Activated CD8-positive, alpha-beta memory T cell treated with anti-CD3 and anti-CD28 coated beads, Interleukin-2, amount 10 ng/mL, durations not matched to agents 7 days and 5 days (primary cell): ENCODE data around the gene DIP2B. TPM values are rescaled to one million over a fixed set of nuclear protein-coding genes. Genes with fewer than 3 reads are reported as not detected.

ENCODE experiments used
- ATAC-seq: fragments of 150-1000 bp; cut with Tn5 transposase; one replicate; pipeline ENCODE4 v1.10.0; 2021; ENCODE audit warnings: moderate library complexity
- CTCF ChIA-PET: fragments of 350-600 bp; sonication (Branson Sonifier 250); formaldehyde crosslinking; loops from one replicate; lab custom pipeline; 2021; ENCODE audit warnings: antibody characterized with exemption; lab: Charles Lee
- DNase-seq: peaks from one replicate; pipeline ENCODE4 v3.0.0-alpha.2; 2020
- H3K27ac Mint-ChIP-seq: one replicate; pipeline ENCODE4 v1.8.0; 2021; ENCODE audit warnings: mild to moderate bottlenecking, mixed read lengths
- H3K27me3 Mint-ChIP-seq: one replicate; pipeline ENCODE4 v1.8.0; 2021; ENCODE audit warnings: mixed read lengths
- H3K36me3 Mint-ChIP-seq: one replicate; pipeline ENCODE4 v1.8.0; 2021; ENCODE audit warnings: mild to moderate bottlenecking, mixed read lengths
- H3K4me1 Mint-ChIP-seq: one replicate; pipeline ENCODE4 v1.8.0; 2021; ENCODE audit warnings: mixed read lengths
- H3K4me3 Mint-ChIP-seq: one replicate; pipeline ENCODE4 v1.8.0; 2021; ENCODE audit warnings: mild to moderate bottlenecking, moderate library complexity, mixed read lengths
- H3K9me3 Mint-ChIP-seq: one replicate; pipeline ENCODE4 v1.8.0; 2022; ENCODE audit warnings: low read depth, mixed read lengths
- total RNA-seq, 2 experiments: library from RNA; stranded (reverse); gene quantifications; one replicate each; pipeline ENCODE4 v1.2.3, GENCODE V29; 2021

DIP2B gene
- total RNA-seq, 2 experiments from 2014 or later = 14.7 to 14.8 TPM

GRCh38 chr12:50635857-50636256 lies 131.1 kb downstream of the DIP2B start:
- DNase-seq = no peak

GRCh38 chr12:50636505-50636904 lies 131.7 kb downstream of the DIP2B start:
- CTCF ChIA-PET = interaction anchor here (0.8 to 2.2 kb wide), 4 partner anchors 12 to 131 kb away, joined by 3 to 16 read pairs (median 3); partner anchors contain the start of gene DIP2B
- Mint-ChIP-seq H3K4me3 (no peak overlapping the region), H3K9me3 (no peaks in the 10 kb centered on the region), H3K27ac (no peak overlapping the region), H3K36me3 (peaks cover 5% of the 10 kb centered on the region), H3K4me1 (peaks cover 16% of the 10 kb centered on the region), H3K27me3 (no peaks in the 10 kb centered on the region)
- DNase-seq (no peak), ATAC-seq (no peak)

More at GRCh38 chr12:50635857-50636256, 131.1 kb downstream of the DIP2B start:
- Mint-ChIP-seq H3K4me3 (no peak overlapping the region), H3K27ac (no peak overlapping the region), H3K4me1 (peaks cover 13% of the 10 kb centered on the region), H3K27me3 (no peaks in the 10 kb centered on the region), H3K9me3 (no peaks in the 10 kb centered on the region), H3K36me3 (peaks cover 4% of the 10 kb centered on the region)
- CTCF ChIA-PET = interaction anchor here (1.1 to 2.2 kb wide), 2 partner anchors 11 to 131 kb away, joined by 3 to 16 read pairs; partner anchors contain the start of gene DIP2B
- ATAC-seq = no peak

GRCh38 chr12:50637870-50638481 lies 133.2 kb downstream of the DIP2B start:
- Mint-ChIP-seq H3K9me3 (no peaks in the 10 kb centered on the region), H3K27me3 (no peaks in the 10 kb centered on the region), H3K36me3 (peaks cover 8% of the 10 kb centered on the region), H3K27ac (no peak overlapping the region), H3K4me1 (peaks cover 20% of the 10 kb centered on the region), H3K4me3 (no peak overlapping the region)
- ATAC-seq = peak; percentile 51
- no peak for DNase-seq
- CTCF ChIA-PET = interaction anchor here (0.6 to 8.0 kb wide), 14 partner anchors 9 to 592 kb away, joined by 3 to 135 read pairs (median 3); partner anchors contain the start of gene DIP2B

GRCh38 chr12:50638482-50638880 lies 133.7 kb downstream of the DIP2B start:
- no peak overlapping the region for H3K4me3 Mint-ChIP-seq
- no peaks in the 10 kb centered on the region for H3K9me3 Mint-ChIP-seq
- H3K27ac Mint-ChIP-seq = no peak overlapping the region
- DNase-seq = no peak
- H3K27me3 Mint-ChIP-seq = no peaks in the 10 kb centered on the region
- H3K4me1 Mint-ChIP-seq = peaks cover 20% of the 10 kb centered on the region
- CTCF ChIA-PET = interaction anchor here (0.6 to 8.0 kb wide), 14 partner anchors 9 to 591 kb away, joined by 3 to 135 read pairs (median 3); partner anchors contain the start of gene DIP2B
- peaks cover 6% of the 10 kb centered on the region for H3K36me3 Mint-ChIP-seq
- no peak for ATAC-seq

- Mint-ChIP-seq H3K4me3 (no peak overlapping the region), H3K36me3 (peaks cover 6% of the 10 kb centered on the region), H3K27me3 (no peaks in the 10 kb centered on the region), H3K4me1 (peaks cover 20% of the 10 kb centered on the region), H3K9me3 (no peaks in the 10 kb centered on the region), H3K27ac (no peak overlapping the region)
- CTCF ChIA-PET = interaction anchor here (0.6 to 8.0 kb wide), 3 partner anchors 119 to 322 kb away, joined by 3 to 135 read pairs (median 4); partner anchors contain the start of gene DIP2B
- ATAC-seq (no peak), DNase-seq (no peak)
Observed at GRCh38 chr12:50639721-50640120, 134.9 kb downstream of the DIP2B start.

- DNase-seq = no peak
- Mint-ChIP-seq H3K9me3 (no peaks in the 10 kb centered on the region), H3K36me3 (peaks cover 6% of the 10 kb centered on the region), H3K27me3 (no peaks in the 10 kb centered on the region), H3K27ac (no peak overlapping the region), H3K4me3 (no peak overlapping the region), H3K4me1 (peaks cover 20% of the 10 kb centered on the region)
- ATAC-seq = no peak
- CTCF ChIA-PET = interaction anchor here (0.6 to 8.0 kb wide), 4 partner anchors 19 to 323 kb away, joined by 3 to 135 read pairs (median 4); partner anchors contain the start of gene DIP2B
Observed at GRCh38 chr12:50640321-50640939, 135.6 kb downstream of the DIP2B start.

- H3K4me1 Mint-ChIP-seq = peaks cover 20% of the 10 kb centered on the region
- H3K36me3 Mint-ChIP-seq = peaks cover 6% of the 10 kb centered on the region
- no peaks in the 10 kb centered on the region for H3K9me3 Mint-ChIP-seq
- H3K4me3 Mint-ChIP-seq = no peak overlapping the region
- ATAC-seq = no peak
- H3K27ac Mint-ChIP-seq = no peak overlapping the region
- no peaks in the 10 kb centered on the region for H3K27me3 Mint-ChIP-seq
- CTCF ChIA-PET = interaction anchor here (1.3 to 8.0 kb wide), 2 partner anchors 15 to 134 kb away, joined by 3 to 135 read pairs; partner anchors contain the start of gene DIP2B
- no peak for DNase-seq
Observed at GRCh38 chr12:50641566-50641965, 136.8 kb downstream of the DIP2B start.

- Mint-ChIP-seq H3K9me3 (no peaks in the 10 kb centered on the region), H3K4me1 (peaks cover 20% of the 10 kb centered on the region), H3K36me3 (peaks cover 6% of the 10 kb centered on the region), H3K27ac (no peak overlapping the region), H3K4me3 (no peak overlapping the region), H3K27me3 (no peaks in the 10 kb centered on the region)
- CTCF ChIA-PET = interaction anchor here (1.3 to 8.0 kb wide), 2 partner anchors 15 to 135 kb away, joined by 3 to 135 read pairs; partner anchors contain the start of gene DIP2B
- ATAC-seq = no peak
- DNase-seq = no peak
Observed at GRCh38 chr12:50642035-50642451, 137.3 kb downstream of the DIP2B start.

GRCh38 chr12:50642761-50643160 lies 138.0 kb downstream of the DIP2B start:
- DNase-seq (no peak), ATAC-seq (no peak)
- no peaks in the 10 kb centered on the region for H3K27me3 Mint-ChIP-seq
- H3K4me3 Mint-ChIP-seq = no peak overlapping the region
- CTCF ChIA-PET = interaction anchor here (1.0 to 8.0 kb wide), 3 partner anchors 16 to 136 kb away, joined by 3 to 135 read pairs (median 3); partner anchors contain the start of gene DIP2B
- no peaks in the 10 kb centered on the region for H3K9me3 Mint-ChIP-seq
- no peak overlapping the region for H3K27ac Mint-ChIP-seq
- peaks cover 6% of the 10 kb centered on the region for H3K36me3 Mint-ChIP-seq
- peaks cover 18% of the 10 kb centered on the region for H3K4me1 Mint-ChIP-seq

GRCh38 chr12:50647031-50647430 lies 142.2 kb downstream of the DIP2B start:
- Mint-ChIP-seq H3K27me3 (no peaks in the 10 kb centered on the region), H3K9me3 (no peaks in the 10 kb centered on the region), H3K4me3 (no peak overlapping the region), H3K4me1 (peaks cover 7% of the 10 kb centered on the region), H3K27ac (no peak overlapping the region), H3K36me3 (peaks cover under 1% of the 10 kb centered on the region)
- DNase-seq (no peak), ATAC-seq (no peak)
- CTCF ChIA-PET = interaction anchor here (1.5 kb wide), 1 partner anchor 142 kb away, joined by 6 read pairs; the partner anchor contains the start of gene DIP2B

GRCh38 chr12:50647479-50647878 lies 142.7 kb downstream of the DIP2B start:
- Mint-ChIP-seq H3K4me1 (peaks cover 7% of the 10 kb centered on the region), H3K36me3 (no peaks in the 10 kb centered on the region), H3K27ac (no peak overlapping the region), H3K27me3 (no peaks in the 10 kb centered on the region), H3K9me3 (no peaks in the 10 kb centered on the region), H3K4me3 (no peak overlapping the region)
- ATAC-seq (no peak), DNase-seq (no peak)
- CTCF ChIA-PET = no interaction called here

- Mint-ChIP-seq H3K9me3 (no peaks in the 10 kb centered on the region), H3K27me3 (no peaks in the 10 kb centered on the region), H3K4me3 (no peak overlapping the region), H3K27ac (no peak overlapping the region), H3K4me1 (peaks cover 7% of the 10 kb centered on the region), H3K36me3 (no peaks in the 10 kb centered on the region)
- ATAC-seq (no peak), DNase-seq (no peak)
- CTCF ChIA-PET = no interaction called here
Observed at GRCh38 chr12:50650285-50650684, 145.5 kb downstream of the DIP2B start.

GRCh38 chr12:50655374-50655921 lies 150.7 kb downstream of the DIP2B start:
- Mint-ChIP-seq H3K27me3 (no peaks in the 10 kb centered on the region), H3K9me3 (no peaks in the 10 kb centered on the region), H3K27ac (no peak overlapping the region), H3K36me3 (peaks cover 4% of the 10 kb centered on the region), H3K4me1 (peaks cover 4% of the 10 kb centered on the region), H3K4me3 (no peak overlapping the region)
- CTCF ChIA-PET = no interaction called here
- ATAC-seq (no peak), DNase-seq (no peak)
